GM19099 (cell line): ENCODE measurements around the gene ING4.

ENCODE experiments used
- POLR2A ChIP-seq: IDR thresholded peaks from 3 replicates; pipeline ENCODE4 v1.6.1; 2011; ENCODE audit warnings: low read depth; ENCODE audit not compliant: insufficient read length; ENCODE audit errors: extremely low read depth

Gene ING4

DNA sequence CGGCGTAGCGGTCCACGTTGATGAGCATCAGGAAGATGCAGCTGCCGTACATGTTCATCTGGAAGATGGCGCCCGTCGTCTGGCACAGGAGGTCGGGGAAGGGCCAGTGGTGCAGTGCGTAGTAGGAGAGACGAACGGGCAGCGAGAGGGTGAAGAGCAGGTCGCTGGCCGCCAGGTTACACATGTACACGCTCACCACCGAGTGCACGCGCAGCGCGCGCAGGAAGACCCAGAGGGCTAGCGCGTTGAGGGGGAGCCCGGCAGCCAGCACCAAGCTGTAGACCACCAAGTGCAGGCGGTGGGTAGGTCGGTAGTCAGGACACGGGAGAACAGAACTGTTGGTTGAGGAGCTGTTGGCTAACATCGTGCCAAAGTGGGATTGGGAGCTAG lies 42.0 kb downstream of the ING4 start:
- no peak for TF ChIP-seq POLR2A

- TF ChIP-seq POLR2A = no peak
These were observed 42.6 kb downstream of the ING4 start for GRCh38 chr12:6620137-6620884.

- no peak for TF ChIP-seq POLR2A
These were observed 44.3 kb downstream of the ING4 start for GRCh38 chr12:6618483-6619225.

DNA sequence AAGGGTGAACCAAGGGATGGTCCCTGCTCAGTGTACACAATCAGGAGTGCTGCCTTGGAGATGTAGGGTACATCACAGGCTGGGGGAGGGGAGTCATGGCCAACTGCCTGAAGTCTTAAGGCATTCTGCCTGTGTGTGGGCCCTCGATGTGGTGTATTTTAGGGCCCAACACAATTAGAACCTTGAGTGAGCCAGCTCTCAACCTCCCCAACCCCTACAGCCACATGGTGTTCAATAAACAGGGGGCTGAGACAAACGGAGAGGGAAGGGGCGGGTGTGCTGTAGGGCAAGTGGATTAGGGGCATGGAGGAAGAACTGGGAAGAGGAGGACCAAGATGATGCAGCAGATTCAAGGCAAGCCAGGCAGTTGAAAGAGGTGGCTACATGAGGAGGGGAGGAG lies 47.1 kb downstream of the ING4 start:
- TF ChIP-seq POLR2A = no peak

DNA sequence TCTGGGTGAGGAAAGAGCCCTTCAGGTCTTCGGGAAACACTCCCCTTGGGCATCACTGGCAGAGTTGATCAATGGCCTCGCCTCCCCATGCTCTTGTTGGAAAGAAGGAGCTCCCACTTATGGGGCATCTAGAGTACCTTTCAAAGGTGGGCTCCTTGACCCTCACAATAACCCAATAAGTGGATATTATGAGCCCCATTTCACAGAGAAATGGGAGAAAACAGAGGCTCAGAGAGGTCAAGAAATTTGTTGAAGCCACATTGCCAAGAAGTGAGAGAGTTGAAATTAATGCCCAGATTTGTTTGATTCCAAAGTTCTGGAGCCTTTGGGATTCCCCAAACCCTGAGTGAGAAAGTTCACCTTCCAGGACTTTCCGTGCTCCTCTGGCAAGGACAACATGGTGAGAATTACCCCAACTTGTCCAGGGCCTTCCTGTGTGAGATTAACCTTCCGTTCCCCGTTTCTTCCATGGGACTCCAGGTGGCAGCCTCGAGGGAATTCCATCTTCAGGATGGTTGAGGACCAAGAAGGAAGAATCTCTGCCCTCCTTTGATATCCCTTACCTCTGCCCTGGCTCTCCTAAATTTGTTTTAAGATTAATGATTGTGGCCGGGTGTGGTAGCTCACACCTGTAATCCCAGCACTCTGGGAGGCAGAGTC lies 48.3 kb downstream of the ING4 start:
- no peak for TF ChIP-seq POLR2A

DNA sequence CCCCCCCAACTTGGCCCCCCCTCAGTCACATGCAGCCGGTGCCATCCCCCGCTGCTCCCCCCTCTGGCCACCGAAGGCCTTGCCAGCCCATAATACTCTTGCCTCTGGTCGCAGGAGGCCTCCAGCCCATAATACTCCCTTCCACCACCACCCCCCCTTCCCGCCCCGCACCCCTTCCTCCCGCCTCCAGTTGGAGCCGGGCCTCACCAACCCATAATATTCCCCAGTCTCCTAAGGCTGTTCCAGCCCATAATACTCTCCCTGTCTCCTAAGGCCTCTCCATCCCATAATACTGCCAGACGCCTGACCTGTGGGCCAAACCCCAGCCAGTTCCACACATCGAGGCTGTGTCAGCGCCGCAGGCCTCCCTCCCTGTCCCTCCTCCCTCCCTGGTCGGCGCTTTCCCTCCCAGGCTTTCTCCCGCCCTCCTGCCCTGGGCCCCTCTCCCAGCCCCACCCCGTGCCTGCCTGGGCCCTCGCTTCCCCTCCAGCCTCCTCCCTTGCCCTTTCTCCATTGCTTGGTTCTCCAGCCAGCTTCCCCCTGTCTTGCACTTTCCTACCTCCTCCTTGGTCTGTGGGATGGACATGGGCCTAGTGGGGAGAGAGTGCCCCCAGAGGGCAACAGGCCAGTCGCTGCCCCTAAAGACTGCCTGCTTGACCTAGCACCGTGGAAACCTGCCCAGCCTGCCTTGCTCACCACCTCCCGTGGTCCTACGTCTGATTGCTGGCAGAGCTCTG lies 49.0 kb downstream of the ING4 start:
- peak; percentile 34 for TF ChIP-seq POLR2A

GRCh38 chr12:6613015-6613775 lies 49.7 kb downstream of the ING4 start:
- no peak for TF ChIP-seq POLR2A

DNA sequence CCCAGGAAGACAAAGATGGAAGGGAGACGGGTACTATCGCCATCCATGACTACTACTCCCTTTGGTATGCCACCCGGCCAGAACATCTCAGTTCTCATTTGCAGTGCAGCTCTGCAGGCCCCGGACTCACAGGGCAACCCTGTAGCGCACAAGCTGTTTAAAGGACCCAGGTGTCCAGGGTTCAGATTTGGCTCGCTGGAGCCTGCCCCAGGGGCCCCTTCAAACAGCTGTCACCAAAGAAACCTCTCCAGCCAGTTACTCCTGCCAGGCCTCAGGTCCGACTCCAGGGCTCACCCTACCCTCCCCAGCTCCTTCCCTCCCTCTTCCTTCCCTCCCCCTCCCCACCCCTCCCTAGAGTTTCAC lies 50.3 kb downstream of the ING4 start:
- TF ChIP-seq POLR2A = no peak

DNA sequence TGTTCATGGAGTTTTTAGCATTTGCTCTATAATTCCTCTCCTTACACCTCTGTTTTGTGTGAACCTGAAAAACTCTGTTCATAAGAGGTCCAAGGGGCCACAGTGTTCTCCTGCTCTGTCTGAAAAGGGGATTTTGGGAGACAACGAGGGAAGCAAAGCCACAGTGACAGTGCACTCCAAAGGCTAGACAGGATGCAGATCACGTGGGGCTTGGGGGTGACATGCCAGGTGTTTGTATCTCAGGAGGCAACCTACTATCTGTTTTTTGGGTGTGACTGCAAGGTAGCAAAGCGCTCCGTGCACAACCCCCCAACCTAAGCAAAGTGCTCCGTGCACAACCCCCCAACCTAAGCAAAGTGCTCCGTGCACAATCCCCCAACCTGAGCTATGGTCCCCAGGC lies 50.7 kb downstream of the ING4 start:
- TF ChIP-seq POLR2A = no peak

GRCh38 chr12:6608592-6609281 lies 54.2 kb downstream of the ING4 start:
- TF ChIP-seq POLR2A = no peak

DNA sequence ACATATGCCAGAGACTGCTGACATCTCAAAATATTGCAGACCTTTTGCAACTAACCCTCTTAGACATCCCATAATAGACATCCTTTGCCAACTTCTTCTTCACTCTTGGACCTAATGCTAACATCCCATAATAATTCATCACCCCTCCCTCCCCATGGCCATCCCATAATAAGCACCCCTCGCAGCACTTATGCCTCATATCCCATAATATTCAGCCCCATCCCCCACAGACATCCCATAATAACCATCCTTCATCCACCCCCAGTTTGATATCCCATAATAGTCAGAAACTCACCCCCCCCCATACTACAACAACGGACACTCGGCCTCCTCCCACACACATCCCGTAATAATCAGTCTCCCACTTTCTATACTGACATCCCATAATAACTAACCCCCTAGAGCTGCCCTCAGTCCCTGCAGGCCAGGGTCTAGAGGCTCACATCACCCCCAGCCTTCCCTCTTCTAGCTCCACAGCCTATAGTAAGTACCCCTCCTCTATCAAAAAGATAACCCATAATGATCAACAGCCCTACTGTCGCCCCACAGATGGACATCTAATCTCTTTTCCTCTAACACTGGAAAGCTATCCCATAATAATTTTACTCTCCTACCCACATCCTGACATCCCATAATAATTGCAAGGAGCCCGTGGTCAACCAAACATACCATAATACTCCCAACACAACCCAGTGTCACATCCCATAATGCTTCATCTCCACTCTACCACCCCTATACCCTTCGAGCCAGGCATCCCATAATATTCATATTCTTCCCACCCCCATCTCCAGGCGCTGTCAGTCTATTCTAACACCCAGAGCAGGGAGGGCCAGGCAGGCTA lies 54.9 kb downstream of the ING4 start:
- TF ChIP-seq POLR2A = no peak

DNA sequence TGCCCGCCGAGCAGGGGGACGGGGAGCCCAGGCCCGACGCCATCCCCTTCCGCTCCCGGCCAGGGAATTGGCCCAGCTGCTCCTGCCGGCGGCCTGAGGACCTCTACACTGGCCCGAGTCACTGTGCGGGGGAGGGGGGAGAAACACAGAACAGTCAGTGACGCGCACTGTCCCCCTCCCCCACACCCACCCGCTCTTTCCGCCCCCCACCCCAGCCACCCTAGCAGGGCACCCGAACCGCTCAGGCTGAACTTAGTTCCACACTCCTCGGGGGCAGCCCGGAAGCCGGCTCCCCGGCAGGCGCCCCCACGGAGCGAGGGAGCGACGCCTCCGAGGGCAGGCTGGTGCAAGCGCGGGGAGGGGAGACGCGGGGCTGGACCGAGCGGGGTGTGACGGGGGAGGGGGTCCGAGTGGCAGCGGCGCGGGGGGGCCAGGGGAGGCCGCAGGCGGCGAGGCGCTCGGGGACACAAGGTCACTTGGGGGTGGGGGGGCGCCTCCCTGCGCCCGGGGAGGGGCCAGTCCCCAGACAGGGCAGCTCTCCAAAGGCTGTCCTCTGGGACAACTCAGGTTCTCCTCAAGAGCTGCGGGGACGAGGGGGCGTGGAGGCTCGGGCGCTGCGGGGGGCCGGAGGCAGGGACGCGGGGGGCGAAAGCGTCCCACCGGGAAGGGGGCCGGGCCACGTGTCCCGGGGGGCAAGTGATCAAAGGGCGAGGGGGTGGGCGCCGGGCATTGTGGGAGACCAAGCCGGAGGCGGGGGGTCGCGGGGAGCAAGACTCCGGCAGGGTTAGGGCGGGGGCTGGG lies 56.4 kb downstream of the ING4 start:
- TF ChIP-seq POLR2A = peak; percentile 21
